Measurements from ENCODE around the gene COX19.

DNA sequence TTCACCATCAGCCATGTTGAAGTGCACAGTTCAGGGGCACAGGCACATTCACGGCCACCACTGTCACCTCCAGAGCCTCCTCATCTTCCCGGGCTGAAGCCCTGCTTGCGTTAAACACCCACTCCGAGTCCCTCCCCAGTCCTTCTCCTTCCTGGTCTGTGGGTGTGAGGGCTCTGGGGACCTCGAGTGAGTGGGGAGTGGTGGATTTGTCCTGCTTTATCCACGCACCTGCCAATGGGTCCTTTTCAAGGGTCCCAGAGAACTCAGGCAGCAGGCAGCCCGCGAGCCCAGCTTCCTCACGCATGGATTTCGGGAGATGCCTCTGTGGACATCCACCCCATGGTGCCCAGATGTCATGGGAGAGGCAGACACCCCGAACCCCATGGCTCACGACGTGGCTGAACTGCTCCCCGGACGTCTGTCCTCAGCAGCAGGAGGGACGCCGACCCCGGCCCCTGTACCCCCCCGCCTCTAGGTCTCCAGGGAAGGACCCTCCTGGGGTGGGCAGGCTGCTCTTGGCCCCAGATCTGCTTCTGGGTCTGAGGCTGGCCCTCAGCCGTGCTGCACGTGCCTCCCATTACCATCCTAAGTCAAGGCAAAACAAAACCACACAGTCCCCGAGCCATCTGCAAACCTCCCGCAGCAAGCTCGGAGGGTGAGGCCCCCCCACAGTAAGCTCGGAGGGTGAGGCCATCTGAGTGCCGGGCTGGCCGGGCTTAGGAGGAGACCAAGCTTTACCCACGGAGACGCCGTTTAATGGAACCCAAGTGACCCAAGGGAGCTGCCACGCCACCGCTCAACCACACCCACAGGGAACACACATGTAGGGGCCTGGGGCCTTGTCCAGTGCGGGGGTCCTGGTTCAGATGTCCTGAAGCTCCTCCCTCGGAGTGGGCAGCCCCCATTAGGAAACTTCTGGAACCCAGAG lies 16.6 kb upstream of the COX19 start:
- no peak for TF ChIP-seq POLR2AphosphoS5 (IDR thresholded peaks at IDR 0.05)
- no peak for TF ChIP-seq CTCF (IDR thresholded peaks at IDR 0.05 in 8 of 11, conservative IDR thresholded peaks at IDR 0.05 in 3 of 11)
- no peak for TF ChIP-seq POLR2A (IDR thresholded peaks at IDR 0.05)

Measured in spleen (tissue), 7 donors.